GM19324 (cell line): Measurements from ENCODE around the gene RAD51B.
"Not testable (repeated sequence)": the region's sequence is repeated elsewhere in the genome, so short reads cannot be mapped to it uniquely, and the experiment has no call there.

Experiments
- ATAC-seq: cut with Tn5 transposase; IDR thresholded peaks from one replicate; pipeline ENCODE4 v1.9.1; 2021; ENCODE audit warnings: mild to moderate bottlenecking, moderate library complexity; ENCODE audit not compliant: unreplicated experiment, low FRiP score

RAD51B gene

GRCh38 chr14:68689511-68689910 is 869.9 kb downstream of the RAD51B start:
- no peak for ATAC-seq

DNA sequence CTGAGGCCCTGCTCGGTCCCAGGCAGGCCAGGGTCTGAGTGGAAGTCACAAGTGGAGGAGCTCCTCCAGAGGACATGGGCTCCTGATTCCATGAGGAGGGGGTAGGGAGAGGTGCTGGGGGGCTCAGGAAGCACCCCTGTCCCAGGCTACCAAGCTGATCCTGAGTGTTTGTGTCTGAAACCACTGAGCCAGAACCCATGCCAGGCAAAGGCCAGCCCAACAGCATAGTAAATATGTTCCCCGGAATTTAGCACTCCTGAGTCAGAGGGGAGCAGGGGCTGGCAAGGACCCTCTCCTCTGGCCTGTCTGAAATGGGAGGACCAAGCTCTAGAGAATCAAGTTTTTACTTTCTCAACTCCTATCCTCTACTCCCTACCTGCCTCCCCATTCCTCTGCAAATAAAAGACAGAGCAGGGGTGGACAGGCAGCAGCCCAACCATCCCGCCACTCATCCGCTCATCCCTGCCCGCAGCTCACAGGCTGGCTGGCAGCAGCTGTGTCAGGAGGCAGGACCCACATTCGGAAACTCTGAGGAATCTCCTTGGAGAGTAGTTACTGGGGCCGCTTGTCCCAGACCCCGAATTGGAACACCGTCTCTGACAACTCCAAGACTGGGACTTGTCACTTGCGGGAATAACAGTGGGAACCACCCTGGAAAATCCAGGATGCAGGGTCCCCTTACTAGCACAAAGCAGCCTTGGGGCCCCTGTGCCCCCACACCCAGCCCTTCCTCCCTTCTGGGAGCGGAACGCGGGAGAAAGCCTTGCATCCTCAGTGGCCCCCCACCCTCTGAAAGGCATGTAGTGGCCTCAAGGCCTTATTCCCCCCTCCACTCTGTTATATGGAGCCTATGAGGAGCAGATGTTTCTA is 870.7 kb downstream of the RAD51B start:
- no peak for ATAC-seq

- ATAC-seq, result no peak
Measured at GRCh38 chr14:68691031-68691791, 871.6 kb downstream of the RAD51B start.

DNA sequence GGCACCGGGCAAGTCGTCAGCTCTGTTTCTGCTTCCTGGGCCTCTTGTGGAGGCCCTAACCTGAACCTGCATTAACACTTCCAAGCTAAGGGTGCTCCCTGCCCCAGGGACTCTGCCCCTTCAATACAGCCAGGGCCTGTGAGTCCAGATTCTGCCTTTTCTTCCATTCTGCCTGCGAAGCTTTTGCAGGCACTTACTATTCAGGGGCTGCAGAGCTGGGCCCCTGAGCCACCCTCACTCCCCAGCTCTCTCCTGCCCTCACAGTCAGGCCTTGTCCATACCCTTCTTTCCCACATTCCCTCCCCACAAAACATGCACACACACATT is 872.2 kb downstream of the RAD51B start:
- no peak for ATAC-seq

- ATAC-seq, result no peak
Measured at GRCh38 chr14:68692216-68692615, 872.6 kb downstream of the RAD51B start.

- ATAC-seq, result no peak
Measured at GRCh38 chr14:68692916-68693771, 873.6 kb downstream of the RAD51B start.

DNA sequence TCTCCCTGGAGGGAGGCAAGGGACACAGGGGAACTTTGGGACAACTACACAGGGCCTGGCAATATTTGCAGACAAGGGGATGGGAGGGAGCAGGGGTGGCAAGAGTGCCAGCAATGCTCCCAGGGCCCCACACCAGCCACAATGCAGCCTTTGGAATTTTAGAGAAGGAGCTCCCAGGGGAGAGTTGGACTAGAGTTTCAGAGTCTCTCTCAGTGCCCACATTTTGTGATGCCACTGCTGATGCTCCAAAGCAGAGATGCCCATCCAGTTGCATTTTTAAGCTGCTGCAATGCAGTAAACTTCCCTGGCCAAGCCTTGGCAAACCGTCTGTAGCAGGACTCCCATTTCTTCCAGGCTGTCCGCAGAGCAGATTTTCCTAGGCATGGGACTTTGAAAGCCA is 874.3 kb downstream of the RAD51B start:
- no peak for ATAC-seq

GRCh38 chr14:68694516-68695235 is 875.1 kb downstream of the RAD51B start:
- ATAC-seq, result no peak

DNA sequence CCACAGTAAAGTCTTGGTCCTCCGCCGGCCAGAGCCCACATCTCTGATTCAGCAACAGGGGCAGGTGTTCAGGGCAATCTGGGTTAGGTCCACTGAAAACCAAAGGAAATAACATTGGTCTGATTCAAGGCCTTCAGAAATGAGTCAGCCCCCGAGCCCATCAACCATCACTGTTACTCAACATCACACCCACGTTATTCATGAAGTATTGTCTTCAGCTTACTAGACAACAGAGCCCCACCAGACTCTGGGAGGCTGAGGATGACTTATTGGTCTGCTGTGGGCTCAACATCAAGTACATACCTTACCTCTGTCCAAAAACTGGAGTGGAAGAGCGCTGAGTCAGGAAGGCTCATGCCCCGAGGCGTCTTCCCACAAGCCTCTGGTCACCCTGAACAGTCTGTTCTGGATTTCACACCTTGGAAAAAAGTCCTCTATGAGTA is 875.8 kb downstream of the RAD51B start:
- no peak for ATAC-seq

GRCh38 chr14:68695856-68696255 is 876.3 kb downstream of the RAD51B start:
- ATAC-seq, result no peak

DNA sequence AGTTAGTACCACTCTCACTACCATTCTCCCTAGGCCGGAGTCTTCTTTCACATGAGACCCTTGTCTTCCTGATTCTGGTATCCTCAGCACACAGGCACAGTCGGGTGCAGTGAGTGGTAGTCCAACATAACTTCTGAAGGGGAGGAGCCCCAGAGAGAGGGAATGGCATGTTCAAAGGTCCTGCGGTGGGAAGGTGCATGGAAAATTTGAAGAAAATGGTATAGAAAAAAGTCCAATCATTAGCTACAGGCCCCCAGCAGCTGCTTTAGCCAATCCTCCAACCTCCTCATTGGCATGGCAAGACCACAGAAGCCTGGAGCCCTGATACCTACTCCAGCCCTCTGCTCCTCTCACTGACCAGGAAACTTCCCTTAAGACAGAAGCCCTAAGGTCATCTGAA is 876.7 kb downstream of the RAD51B start:
- no peak for ATAC-seq

DNA sequence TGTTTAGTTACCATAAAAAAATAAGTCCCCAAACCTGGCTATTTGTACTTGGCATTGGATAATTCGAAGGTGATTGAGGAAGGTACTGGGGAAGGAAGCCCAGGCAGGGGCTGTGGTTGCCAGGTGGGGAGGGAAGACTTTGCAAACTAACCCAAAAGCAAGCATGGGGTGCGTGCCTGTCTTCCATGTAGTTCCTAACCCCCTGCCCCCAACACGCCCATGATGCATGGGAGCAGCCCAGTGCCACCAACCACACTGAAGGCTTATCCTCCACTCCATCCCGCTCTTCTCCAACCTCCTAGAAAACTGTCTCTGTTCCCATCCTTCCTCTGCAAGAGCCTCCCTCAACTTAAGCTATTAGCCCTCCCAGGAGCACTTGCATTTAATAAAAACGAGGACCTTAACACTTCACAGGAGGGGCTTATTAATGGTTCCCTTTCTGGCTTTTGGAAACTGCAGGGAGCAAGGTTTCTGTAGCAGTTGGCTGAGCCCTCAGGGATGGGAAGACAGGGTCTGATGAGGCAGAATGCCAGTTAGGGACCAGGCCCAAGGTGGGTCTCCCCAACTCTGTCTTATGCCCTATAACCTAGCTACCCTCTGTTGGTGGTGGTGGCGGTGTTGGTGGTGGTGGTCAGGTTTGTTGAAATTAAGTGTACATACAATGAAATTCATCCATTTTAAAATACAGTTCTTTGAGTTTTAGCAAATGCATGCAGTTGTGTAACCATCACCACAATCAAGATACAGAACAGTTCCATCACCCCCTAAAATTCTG is 877.3 kb downstream of the RAD51B start:
- ATAC-seq, result no peak

DNA sequence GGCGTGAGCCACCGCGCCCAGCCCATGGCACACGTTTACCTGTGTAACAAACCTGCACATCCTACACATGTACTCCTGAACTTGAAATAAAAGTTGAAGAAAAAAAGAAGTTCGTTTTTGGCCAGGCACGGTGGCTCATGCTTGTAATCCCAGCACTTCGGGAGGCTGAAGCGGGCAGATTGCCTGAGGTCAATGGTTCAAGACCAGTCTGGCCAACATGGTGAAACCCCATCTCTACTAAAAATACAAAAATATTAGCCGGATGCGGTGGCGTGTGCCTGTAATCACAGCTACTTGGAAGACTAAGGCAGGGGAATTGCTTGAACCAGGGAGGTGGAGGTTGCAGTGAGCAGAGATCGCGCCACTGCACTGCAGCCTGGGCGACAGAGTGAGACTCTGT is 879.2 kb downstream of the RAD51B start:
- not testable (repeated sequence) for ATAC-seq

GRCh38 chr14:68701001-68701741 is 881.6 kb downstream of the RAD51B start:
- ATAC-seq, result no peak

- no peak for ATAC-seq
Measured at GRCh38 chr14:68702135-68702534, 882.6 kb downstream of the RAD51B start.

DNA sequence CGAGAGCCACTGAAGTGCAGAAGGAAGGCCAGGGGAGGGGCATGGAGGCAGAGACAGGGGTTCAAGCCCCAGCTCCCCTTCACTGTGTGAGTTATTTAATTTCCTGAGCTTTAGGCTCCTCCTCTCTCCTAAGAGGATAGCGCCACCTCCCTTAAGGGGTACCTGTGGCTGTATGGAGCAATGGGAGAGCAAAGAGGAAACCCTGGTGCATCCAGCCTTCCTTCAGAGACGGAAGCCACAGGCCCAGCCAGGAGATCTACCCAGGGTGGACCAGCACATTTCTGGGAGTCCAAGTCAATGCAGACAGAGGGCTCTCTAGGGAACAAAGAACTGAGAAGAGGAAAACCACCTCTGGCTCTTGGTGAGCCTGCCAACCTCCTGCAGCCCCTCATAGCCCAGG is 883.0 kb downstream of the RAD51B start:
- ATAC-seq, result no peak

- ATAC-seq, result no peak
Measured at GRCh38 chr14:68703093-68703492, 883.5 kb downstream of the RAD51B start.

GRCh38 chr14:68704736-68705720 is 885.4 kb downstream of the RAD51B start:
- no peak for ATAC-seq
